Aorta (tissue), 5 donors: ENCODE measurements around the gene DNAJC6. TPM values are rescaled to one million over a fixed set of nuclear protein-coding genes. Genes with fewer than 3 reads are reported as not detected.

ENCODE experiments used
- ATAC-seq: fragments of 200-7000 bp; cut with Tn5 transposase; one replicate; pipeline ENCODE4 v1.9.1; 2022; ENCODE audit warnings: moderate library complexity; ENCODE audit not compliant: low FRiP score
- DNase-seq, 2 donors: peaks; one replicate each; pipeline ENCODE4 v3.0.0-alpha.2; 2020
- H3K27ac ChIP-seq, 2 donors: one replicate each; pipeline ENCODE4 v1.5.1; 2013; ENCODE audit warnings: low read length in 2 of 2, mild to moderate bottlenecking in 2 of 2, moderate library complexity in 2 of 2, control low read depth in 1 of 2, inconsistent platforms in 1 of 2, low read depth in 1 of 2
- H3K27me3 ChIP-seq, 2 donors: one replicate each; pipeline ENCODE4 v1.6.1; 2013; ENCODE audit warnings: control low read depth in 1 of 2, low read length in 1 of 2, mild to moderate bottlenecking in 1 of 2, moderate library complexity in 1 of 2; ENCODE audit not compliant: insufficient read depth in 2 of 2, control insufficient read depth in 1 of 2
- H3K36me3 ChIP-seq, 2 donors: one replicate each; pipeline ENCODE4 v1.6.1; 2013; ENCODE audit warnings: control low read depth in 1 of 2, low read length in 1 of 2, mild to moderate bottlenecking in 1 of 2; ENCODE audit not compliant: insufficient read depth in 2 of 2, control insufficient read depth in 1 of 2
- H3K4me1 ChIP-seq, 2 donors: one replicate each; pipeline ENCODE4 v1.6.1; 2013; ENCODE audit warnings: low read length in 2 of 2, control low read depth in 1 of 2, mild to moderate bottlenecking in 1 of 2, moderate library complexity in 1 of 2; ENCODE audit not compliant: insufficient read depth in 2 of 2, control insufficient read depth in 1 of 2
- H3K4me3 ChIP-seq, 2 donors: one replicate each; pipeline ENCODE4 v1.5.1; 2013; ENCODE audit warnings: low read length in 2 of 2, control low read depth in 1 of 2, mild to moderate bottlenecking in 1 of 2
- H3K9me3 ChIP-seq: one replicate; pipeline ENCODE4 v1.6.1; 2013; ENCODE audit warnings: mild to moderate bottlenecking, low read length; ENCODE audit not compliant: control insufficient read depth
- whole genome bisulfite sequencing, 2 donors: extraction: QIAGEN DNeasy Blood & Tissue Kit; methylation state at CpG; one replicate each; pipeline ENCODE4 v1.1.7; 2013; 5-methylcytosine and 5-hydroxymethylcytosine counted together
- intact Hi-C, 2 donors: fragments of 100-400 bp; cut with DNase I; formaldehyde crosslinking; loops; one replicate each; pipeline versions ENCODE4 v1.14.2 to v1.15.0; 2022
- polyA plus RNA-seq, 2 donors: library from polyadenylated mRNA; stranded (reverse); fragments of 200-250 nt; gene quantifications; one replicate each; pipeline ENCODE4 v1.2.3, GENCODE V29; 2013
- total RNA-seq, 2 donors: library from RNA; stranded (reverse); fragmentation: NEBNext Ultra II Directional; extraction: Animal tissue kit (Norgen Biotek cat#: 25700); gene quantifications; one replicate each; pipeline ENCODE4 v1.2.1, GENCODE V29; 2021
- donor health status: healthy with polysubstance abuse.
- donor health status: Bipolar disorder and iron deficiency.
- donor health status: DM: no; HTN: no; CAD: no.
- donor health status: DM: no; HTN: no; CAD: no.
- donor health status: DM: yes; HTN: yes; CAD: no.

The DNAJC6 gene
- total and polyA plus RNA-seq, 4 donors: 1.3 to 3.8 (median 2.3) TPM; not detected in 1

DNA sequence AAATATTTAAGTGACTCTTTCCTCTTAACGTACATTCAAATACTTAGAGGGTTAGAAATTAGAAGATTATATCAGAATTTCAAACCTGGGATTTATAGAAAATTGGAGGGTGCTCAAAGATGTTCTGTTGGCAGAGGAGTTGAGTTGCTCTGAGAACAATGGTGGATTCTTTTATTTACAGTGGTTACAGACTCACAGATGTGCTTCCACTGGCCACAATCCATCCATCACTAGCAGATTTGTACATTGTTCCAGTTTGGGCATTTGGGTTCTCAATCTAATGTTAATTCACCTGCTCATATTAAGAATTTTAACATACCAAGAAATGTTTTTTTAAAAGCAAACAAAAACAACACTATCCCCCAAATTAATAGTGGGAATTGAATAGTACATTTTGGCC is 23.5 kb downstream of the DNAJC6 start:
- no peak for DNase-seq
- intact Hi-C loops: no loop called here
- no peaks in the 10 kb centered on the region for H3K36me3 ChIP-seq
- no peak overlapping the region for H3K27ac ChIP-seq
- no peak for ATAC-seq
- H3K4me1 ChIP-seq: no peaks in the 10 kb centered on the region
- WGBS, 2 donors: 70 to 71% methylated on average over 1 of the region's 1 CpG
- H3K27me3 ChIP-seq: no peaks in the 10 kb centered on the region
- H3K4me3 ChIP-seq: no peak overlapping the region
- no peaks in the 10 kb centered on the region for H3K9me3 ChIP-seq

GRCh38 chr1:65334081-65334480 is 24.7 kb downstream of the DNAJC6 start:
- H3K27ac ChIP-seq: no peak overlapping the region
- no peaks in the 10 kb centered on the region for H3K4me1 ChIP-seq
- no peak overlapping the region for H3K4me3 ChIP-seq
- no peaks in the 10 kb centered on the region for H3K9me3 ChIP-seq
- ATAC-seq: no peak
- no peaks in the 10 kb centered on the region for H3K36me3 ChIP-seq
- intact Hi-C loops: no loop called here
- WGBS, 2 donors: 45 to 50% methylated on average over 2 of the region's 2 CpGs
- no peaks in the 10 kb centered on the region for H3K27me3 ChIP-seq
- no peak for DNase-seq

DNA sequence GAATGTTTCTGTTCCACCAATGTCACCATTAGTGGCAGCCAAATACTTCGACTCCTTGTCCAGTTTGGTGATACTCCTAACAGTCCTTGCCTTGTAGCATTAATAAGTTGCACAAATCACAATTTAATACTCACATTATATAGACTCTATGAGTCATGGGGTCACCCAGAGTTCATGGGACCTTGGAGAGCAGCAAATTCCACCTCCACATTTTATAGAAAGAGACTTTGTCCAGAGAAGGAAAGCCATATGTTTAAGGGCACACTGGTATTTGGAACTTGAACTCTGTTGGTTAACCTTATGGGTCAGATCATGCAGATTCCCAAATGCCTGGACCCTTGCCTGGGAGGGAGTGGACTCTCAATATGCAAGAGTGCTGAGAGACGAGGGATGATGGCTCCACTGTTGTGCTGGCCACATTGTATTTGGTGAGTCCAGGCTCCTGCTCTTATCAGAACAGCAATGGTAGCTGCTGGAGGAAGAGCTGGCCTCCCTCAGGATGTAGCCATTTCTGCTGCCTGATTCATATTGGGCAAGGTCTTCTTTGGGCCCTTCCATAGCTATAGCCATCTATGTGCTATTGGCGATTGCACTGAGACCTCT is 30.6 kb downstream of the DNAJC6 start:
- Histone ChIP-seq H3K27ac (no peak overlapping the region), H3K27me3 (no peaks in the 10 kb centered on the region), H3K4me1 (no peaks in the 10 kb centered on the region), H3K36me3 (no peaks in the 10 kb centered on the region), H3K4me3 (no peak overlapping the region), H3K9me3 (no peaks in the 10 kb centered on the region)
- DNase-seq: no peak
- no peak for ATAC-seq
- intact Hi-C loops: no loop called here
- WGBS, 2 donors: 76 to 78% methylated on average over 3 of the region's 3 CpGs

DNA sequence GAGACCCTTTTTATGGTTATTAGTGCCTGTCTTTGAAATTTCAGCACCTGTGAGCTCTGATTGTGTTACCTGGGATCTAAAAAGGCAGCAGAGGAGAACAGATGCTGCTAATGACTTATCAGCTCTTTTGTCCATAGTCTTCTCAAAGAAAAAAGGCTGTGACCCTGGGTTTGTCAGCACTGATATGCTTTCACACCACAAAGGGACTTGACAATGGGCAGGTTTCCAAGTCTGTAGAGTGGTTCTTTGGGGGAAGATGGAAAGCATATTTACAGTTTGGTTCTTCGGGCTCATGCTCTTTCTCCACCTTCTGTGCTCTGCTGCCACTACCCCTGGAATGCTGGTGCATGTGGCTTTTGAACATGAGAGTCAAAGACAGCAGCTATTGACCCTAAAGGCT is 32.0 kb downstream of the DNAJC6 start:
- Histone ChIP-seq H3K4me1 (no peaks in the 10 kb centered on the region), H3K27ac (no peak overlapping the region), H3K36me3 (no peaks in the 10 kb centered on the region), H3K27me3 (no peaks in the 10 kb centered on the region), H3K4me3 (no peak overlapping the region), H3K9me3 (no peaks in the 10 kb centered on the region)
- 78 to 81% methylated on average over 1 of the region's 1 CpG for WGBS, 2 donors
- intact Hi-C loops: no loop called here
- DNase-seq (no peak), ATAC-seq (no peak)

DNA sequence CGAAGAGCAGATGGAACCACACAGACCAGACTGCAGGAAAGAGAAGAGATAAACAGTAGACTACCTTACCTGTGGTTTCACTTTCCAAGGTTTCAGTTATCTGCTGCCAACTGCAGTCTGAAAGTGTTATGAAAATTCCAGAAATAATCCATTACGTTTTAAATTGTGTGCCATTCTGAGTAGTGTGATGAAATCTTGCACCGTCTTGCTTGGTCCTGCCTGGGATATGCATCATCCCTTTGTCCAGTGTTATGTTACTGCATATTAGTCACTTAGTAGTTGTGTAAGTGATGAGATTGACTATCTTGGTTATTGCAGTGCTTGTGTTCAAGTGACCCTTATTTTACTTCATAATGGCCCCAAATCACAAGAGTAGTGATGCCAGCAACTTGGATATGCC is 33.9 kb downstream of the DNAJC6 start:
- Histone ChIP-seq H3K9me3 (no peaks in the 10 kb centered on the region), H3K27ac (no peak overlapping the region), H3K4me1 (no peaks in the 10 kb centered on the region), H3K36me3 (no peaks in the 10 kb centered on the region), H3K4me3 (no peak overlapping the region), H3K27me3 (no peaks in the 10 kb centered on the region)
- intact Hi-C loops: no loop called here
- DNase-seq (no peak), ATAC-seq (no peak)
- WGBS, 2 donors: 81 to 82% methylated on average over 3 of the region's 3 CpGs

DNA sequence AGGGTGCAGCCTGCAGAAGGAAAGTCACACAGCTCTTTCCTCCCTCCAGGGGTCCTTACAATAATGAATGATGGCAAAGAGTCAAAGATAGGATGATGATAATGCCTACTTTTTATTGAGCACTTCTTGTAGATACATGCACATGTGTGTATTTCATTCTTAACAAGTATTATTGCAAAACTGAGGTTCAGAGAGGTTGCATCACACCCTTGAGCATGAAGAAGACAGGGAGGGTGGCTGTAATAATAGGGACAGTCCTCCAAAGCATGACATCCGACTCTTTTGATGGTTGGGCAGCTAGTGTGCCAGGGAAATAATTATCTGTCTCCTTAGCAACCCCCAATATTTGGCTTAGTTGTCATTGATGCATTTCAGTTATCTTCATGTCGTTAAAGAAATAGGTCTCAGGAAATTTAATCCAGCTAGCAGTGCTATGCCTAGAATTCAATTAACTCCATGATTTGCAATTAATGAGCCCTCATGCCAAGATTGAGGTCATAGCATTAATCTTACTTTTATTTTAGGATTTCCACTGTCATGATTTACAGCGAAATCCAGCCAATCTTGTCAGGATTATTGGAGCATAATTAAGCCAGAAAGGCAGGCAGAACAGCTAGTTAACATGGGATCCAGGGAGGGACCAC is 35.0 kb downstream of the DNAJC6 start:
- Histone ChIP-seq H3K9me3 (no peaks in the 10 kb centered on the region), H3K4me1 (no peaks in the 10 kb centered on the region), H3K27me3 (no peaks in the 10 kb centered on the region), H3K27ac (no peak overlapping the region), H3K4me3 (no peak overlapping the region), H3K36me3 (no peaks in the 10 kb centered on the region)
- WGBS, 2 donors: 75 to 77% methylated on average over 3 of the region's 3 CpGs
- ATAC-seq (no peak), DNase-seq (no peak)
- intact Hi-C loops: no loop called here

DNA sequence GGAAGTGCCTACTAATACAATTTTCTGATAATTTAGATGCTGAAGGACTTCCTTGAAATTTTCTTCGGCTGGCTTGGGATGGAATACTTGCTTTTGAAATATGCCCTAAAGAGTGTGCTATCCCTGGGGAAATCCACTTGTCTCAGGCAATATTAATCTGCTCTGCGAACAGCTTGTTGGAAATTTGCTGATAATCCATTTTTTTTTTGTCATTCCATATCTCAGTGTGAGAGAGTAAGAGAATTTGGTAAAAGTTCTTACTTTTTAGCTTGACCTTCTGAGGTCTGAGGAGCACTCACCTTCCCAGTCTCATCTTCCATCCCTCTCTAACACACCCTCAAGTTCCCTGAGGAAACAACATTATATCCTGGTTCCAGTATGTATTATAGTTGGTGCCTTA is 36.8 kb downstream of the DNAJC6 start:
- ATAC-seq (no peak), DNase-seq (no peak)
- no peaks in the 10 kb centered on the region for H3K36me3 ChIP-seq
- H3K4me1 ChIP-seq: no peaks in the 10 kb centered on the region
- H3K27ac ChIP-seq: no peak overlapping the region
- 69 to 74% methylated on average over 2 of the region's 2 CpGs for WGBS, 2 donors
- H3K27me3 ChIP-seq: no peaks in the 10 kb centered on the region
- no peak overlapping the region for H3K4me3 ChIP-seq
- intact Hi-C loops: no loop called here
- H3K9me3 ChIP-seq: no peaks in the 10 kb centered on the region

GRCh38 chr1:65355031-65355712 is 45.8 kb downstream of the DNAJC6 start:
- H3K9me3 ChIP-seq: no peaks in the 10 kb centered on the region
- no peak for ATAC-seq
- H3K27me3 ChIP-seq: no peaks in the 10 kb centered on the region
- DNase-seq: no peak
- 88 to 89% methylated on average over 7 of the region's 7 CpGs for WGBS, 2 donors
- no peaks in the 10 kb centered on the region for H3K4me1 ChIP-seq
- intact Hi-C loops: no loop called here
- H3K27ac ChIP-seq: no peak overlapping the region
- no peaks in the 10 kb centered on the region for H3K36me3 ChIP-seq
- H3K4me3 ChIP-seq: no peak overlapping the region
